ENCODE measurements around the gene PPIL1. TPM values are rescaled to one million over a fixed set of nuclear protein-coding genes. Genes with fewer than 3 reads are reported as not detected.

Gene PPIL1
- total RNA-seq, 1 donor from 2014 or later: 25.6 TPM

- Mint-ChIP-seq H3K27ac (ENCODE audit: unreplicated experiment) (no peak within 1 kb of the TSS), H3K36me3 (ENCODE audit: low read depth) (no peaks in the 10 kb centered on the region), H3K4me1 (ENCODE audit: low read depth) (peaks cover 13% of the 10 kb centered on the region), H3K9me3 (ENCODE audit: low read depth) (no peaks in the 10 kb centered on the region), H3K27me3 (ENCODE audit: low read depth) (peaks cover 15% of the 10 kb centered on the region), H3K4me3 (ENCODE audit: unreplicated experiment) (peak within 1 kb of the TSS; percentile 64)
- no peak for TF ChIP-seq CTCF (IDR thresholded peaks at IDR 0.05)
- DNase-seq (ENCODE audit: low spot score): no peak
Measured at GRCh38 chr6:36838896-36839748, 35.5 kb downstream of the PPIL1 start, which contains the start of gene CPNE5. TSS of gene CPNE5 (minus strand) at chr6:36839444. CDS start at chr6:36839377, 67 bp downstream.

- no peak for TF ChIP-seq CTCF (IDR thresholded peaks at IDR 0.05)
- H3K4me3 Mint-ChIP-seq (ENCODE audit: unreplicated experiment): no peak overlapping the region
Measured at GRCh38 chr6:36837686-36838085, 36.9 kb downstream of the PPIL1 start.

GRCh38 chr6:36837022-36837339 is 37.6 kb downstream of the PPIL1 start:
- peaks cover 15% of the 10 kb centered on the region for H3K27me3 Mint-ChIP-seq (ENCODE audit: low read depth)
- no peak for DNase-seq (ENCODE audit: low spot score)
- H3K9me3 Mint-ChIP-seq (ENCODE audit: low read depth): no peaks in the 10 kb centered on the region
- H3K4me3 Mint-ChIP-seq (ENCODE audit: unreplicated experiment): no peak overlapping the region
- peaks cover 13% of the 10 kb centered on the region for H3K4me1 Mint-ChIP-seq (ENCODE audit: low read depth)
- TF ChIP-seq CTCF (IDR thresholded peaks at IDR 0.05): no peak
- H3K27ac Mint-ChIP-seq (ENCODE audit: unreplicated experiment): no peak overlapping the region
- no peaks in the 10 kb centered on the region for H3K36me3 Mint-ChIP-seq (ENCODE audit: low read depth)

More at GRCh38 chr6:36837686-36838085, 36.9 kb downstream of the PPIL1 start:
- Mint-ChIP-seq H3K36me3 (ENCODE audit: low read depth) (no peaks in the 10 kb centered on the region), H3K4me1 (ENCODE audit: low read depth) (peaks cover 13% of the 10 kb centered on the region), H3K27me3 (ENCODE audit: low read depth) (peaks cover 15% of the 10 kb centered on the region), H3K27ac (ENCODE audit: unreplicated experiment) (no peak overlapping the region), H3K9me3 (ENCODE audit: low read depth) (no peaks in the 10 kb centered on the region)
- DNase-seq (ENCODE audit: low spot score): no peak

- Mint-ChIP-seq H3K4me3 (ENCODE audit: unreplicated experiment) (no peak overlapping the region), H3K9me3 (ENCODE audit: low read depth) (no peaks in the 10 kb centered on the region), H3K27ac (ENCODE audit: unreplicated experiment) (no peak overlapping the region), H3K27me3 (ENCODE audit: low read depth) (peaks cover 15% of the 10 kb centered on the region), H3K36me3 (ENCODE audit: low read depth) (no peaks in the 10 kb centered on the region), H3K4me1 (ENCODE audit: low read depth) (peaks cover 13% of the 10 kb centered on the region)
- DNase-seq (ENCODE audit: low spot score): no peak
- no peak for TF ChIP-seq CTCF (IDR thresholded peaks at IDR 0.05)
Measured at GRCh38 chr6:36836111-36837021, 38.2 kb downstream of the PPIL1 start.
